ENCODE data around the gene EPS15.
"Not testable (repeated sequence)": the region's sequence is repeated elsewhere in the genome, so short reads cannot be mapped to it uniquely, and the experiment has no call there.

Gene EPS15

DNA sequence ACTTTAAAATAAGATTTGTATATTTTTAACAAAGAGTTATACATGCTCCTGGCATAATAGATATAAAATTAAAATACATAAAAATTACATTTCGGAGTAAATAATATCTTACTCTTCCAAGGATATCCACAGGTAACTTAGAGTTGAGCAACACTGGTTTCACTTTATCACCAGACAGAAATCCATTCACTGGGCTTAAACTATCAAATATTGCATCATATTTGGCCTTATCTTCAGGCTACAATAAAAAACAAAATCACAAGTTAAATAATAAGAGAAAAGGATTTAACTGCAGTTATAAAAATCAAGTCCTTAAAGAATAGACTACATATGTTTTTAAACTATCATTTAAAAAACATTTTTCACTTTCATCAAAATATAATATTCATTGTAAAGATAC is 55.5 kb downstream of the EPS15 start:
- DNase-seq = no peak

DNA sequence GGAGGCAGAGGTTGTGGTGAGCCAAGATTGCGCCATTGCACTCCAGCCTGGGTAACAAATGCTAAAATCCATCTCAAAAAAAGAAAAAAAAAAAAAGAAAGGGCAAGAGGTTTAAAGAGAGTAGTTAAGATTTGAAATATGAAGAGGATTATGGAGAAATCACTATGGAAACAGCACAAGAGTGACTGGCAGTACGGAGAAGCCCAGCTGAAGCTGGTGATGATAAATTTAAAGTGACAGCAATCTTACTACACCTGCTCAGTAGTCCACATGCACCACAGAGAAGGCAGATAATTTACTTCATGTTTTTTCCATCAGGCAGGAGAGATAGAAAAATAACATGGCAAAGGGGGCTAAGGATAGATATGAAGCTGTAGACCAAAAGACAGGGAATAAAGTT is 56.8 kb downstream of the EPS15 start:
- DNase-seq = not testable (repeated sequence)

GRCh38 chr1:51454554-51454953 is 64.5 kb downstream of the EPS15 start:
- DNase-seq = no peak

DNA sequence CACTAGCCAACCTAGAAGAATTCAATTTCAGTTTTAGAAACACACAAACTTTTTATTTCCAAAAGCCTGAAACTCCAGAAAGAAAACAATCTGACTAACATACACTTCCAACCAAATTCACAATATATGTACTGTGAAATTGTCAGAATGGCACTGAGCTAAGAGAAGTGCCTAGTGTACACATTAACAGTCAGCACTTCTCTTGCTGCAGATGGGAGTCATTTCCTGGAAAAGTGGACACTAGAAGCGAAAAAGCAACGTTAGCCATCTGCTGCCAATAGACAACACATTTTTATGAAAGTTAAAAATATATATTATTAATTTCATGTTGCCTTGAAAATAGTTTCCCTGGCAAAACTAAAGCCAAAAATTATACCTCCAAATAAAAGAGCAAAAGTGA is 66.1 kb downstream of the EPS15 start:
- no peak for DNase-seq

- DNase-seq = not testable (repeated sequence)
Observed at GRCh38 chr1:51448844-51449454, 70.1 kb downstream of the EPS15 start.

DNA sequence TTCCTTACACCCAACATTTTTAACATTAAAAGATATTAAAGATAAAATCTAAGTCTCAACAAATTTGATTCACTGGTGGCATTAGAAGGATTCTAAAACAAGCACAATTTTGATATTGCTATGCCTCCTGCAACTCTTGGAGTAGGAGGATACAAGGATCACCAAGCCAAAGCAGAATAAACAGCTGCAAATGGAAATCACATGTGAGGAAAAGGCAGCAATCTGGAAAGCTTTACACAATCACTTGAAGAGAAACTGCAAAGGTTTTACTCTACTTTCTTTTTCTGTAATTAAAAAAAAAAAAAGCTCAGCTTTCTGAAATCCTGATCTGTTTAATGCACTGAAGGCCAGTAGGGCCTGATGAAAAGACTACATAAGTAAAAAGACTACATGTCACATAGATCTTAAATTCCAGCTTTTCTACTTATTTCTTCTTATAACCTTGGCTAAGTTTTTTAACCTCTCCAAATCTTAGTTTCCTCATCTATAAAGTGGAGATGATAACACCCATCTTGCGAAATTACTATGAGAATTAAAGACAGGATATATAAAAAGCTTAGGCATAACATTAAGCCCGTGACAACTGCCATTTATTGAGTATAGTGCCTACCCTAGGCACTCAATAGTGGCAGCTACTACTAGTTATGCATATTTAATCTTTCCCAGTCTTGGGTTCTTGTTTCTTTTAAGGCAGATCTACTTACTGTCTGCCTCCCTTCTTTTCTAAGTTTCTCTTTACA is 73.5 kb downstream of the EPS15 start:
- no peak for DNase-seq

- DNase-seq = no peak
Observed at GRCh38 chr1:51444534-51445192, 74.4 kb downstream of the EPS15 start.

GRCh38 chr1:51444096-51444495 is 75.0 kb downstream of the EPS15 start:
- no peak for DNase-seq

DNA sequence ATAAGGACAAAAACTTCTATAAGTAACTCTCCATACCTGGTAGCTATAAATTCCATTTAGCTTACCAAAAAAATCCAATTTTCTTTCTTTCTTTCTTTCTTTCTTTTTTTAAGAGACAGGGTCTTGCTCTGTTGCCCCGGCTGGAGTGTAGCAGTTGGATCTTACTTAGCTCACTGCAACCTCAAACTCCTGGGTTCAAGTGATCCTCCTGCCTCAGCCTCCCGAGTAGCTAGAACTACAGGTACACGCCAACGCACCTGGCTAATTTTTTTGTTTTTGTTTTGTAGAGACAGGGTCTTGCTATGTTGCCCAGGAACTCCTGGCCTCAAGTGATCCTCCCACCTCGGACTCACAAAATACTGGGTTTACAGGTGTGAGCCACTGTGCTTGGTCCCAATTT is 75.5 kb downstream of the EPS15 start:
- DNase-seq = no peak

DNA sequence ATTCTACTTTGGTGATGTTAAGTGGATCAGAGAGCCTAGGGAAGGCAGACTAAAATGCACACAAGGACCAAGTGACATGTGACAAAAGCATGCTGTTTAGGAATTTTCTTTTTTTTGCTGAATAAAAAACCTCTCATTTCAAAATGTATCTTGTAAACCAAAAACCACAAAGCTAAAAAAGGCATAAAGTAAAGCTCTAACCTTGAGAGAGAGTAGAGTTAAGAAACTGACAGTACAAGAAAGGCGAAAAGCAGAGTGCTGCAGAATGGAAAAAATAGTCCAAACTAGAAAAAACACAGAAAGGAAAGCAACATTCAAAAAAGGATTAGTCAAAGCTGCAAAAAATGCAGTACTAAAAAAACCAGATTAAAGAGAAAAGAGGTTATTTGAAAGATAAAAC is 76.5 kb downstream of the EPS15 start:
- DNase-seq = no peak

- DNase-seq = no peak
Observed at GRCh38 chr1:51442198-51442597, 76.9 kb downstream of the EPS15 start.

DNA sequence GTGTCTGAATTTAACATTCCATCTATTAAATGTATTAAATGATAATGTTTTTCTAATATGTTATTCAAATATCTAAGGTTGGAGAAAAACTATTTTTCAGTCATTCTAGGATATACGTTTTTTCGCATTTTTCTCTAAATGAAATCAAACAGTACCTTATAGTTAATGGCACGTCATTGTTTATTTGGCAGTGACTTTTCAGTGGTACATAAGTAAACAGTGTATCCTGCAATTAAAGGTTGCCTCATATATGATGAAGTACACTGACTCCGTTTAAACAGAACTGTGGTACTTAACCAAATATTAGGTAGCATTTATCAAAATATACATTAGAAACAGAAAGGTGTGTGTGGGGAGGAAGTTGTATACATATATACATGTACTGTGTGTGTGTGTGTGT is 79.2 kb downstream of the EPS15 start:
- no peak for DNase-seq

- DNase-seq = no peak
Observed at GRCh38 chr1:51439053-51439452, 80.0 kb downstream of the EPS15 start.

DNA sequence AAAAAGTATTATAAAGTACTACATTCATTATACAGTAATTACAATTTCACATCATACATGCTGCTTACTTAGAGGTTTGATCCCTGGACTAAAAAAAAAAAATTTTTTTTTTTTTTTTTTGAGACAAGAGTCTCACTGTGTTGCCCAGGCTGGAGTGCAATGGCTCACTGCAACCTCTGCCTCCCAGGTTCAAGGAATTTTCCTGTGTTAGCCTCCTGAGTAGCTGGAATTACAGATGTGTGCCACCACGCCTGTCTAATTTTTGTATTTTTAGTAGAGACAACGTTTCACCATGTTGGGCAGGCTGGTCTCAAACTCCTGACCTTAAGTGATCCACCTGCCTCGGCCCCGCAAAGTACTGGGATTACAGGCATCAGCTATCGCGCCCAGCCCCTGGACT is 81.7 kb downstream of the EPS15 start:
- DNase-seq = not testable (repeated sequence)

- DNase-seq = no peak
Observed at GRCh38 chr1:51435878-51436277, 83.2 kb downstream of the EPS15 start.

- no peak for DNase-seq
Observed at GRCh38 chr1:51433972-51434510, 85.0 kb downstream of the EPS15 start.

GRCh38 chr1:51433269-51433971 is 85.6 kb downstream of the EPS15 start:
- DNase-seq = no peak

- DNase-seq = no peak
Observed at GRCh38 chr1:51432146-51432545, 86.9 kb downstream of the EPS15 start.

DNA sequence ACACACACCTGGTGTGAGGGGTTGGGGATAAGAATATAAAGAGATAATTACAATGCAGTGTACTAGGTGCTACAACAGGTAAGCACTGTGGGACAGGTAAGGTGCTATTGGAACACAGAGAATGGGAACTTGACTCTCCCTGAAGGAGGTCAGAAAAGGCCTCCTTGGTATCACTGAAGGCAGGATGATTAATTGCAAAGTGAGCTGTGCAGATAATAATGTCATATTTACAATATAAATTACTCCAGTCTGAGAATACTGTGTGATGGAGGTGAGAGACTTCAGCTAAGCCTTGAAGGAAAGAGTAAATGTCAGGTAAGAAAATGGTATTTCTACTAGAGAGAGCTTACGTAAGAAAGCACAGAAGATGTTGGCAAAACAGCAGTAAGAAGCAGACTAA is 91.6 kb downstream of the EPS15 start:
- no peak for DNase-seq

GRCh38 chr1:51425955-51426354 is 93.1 kb downstream of the EPS15 start:
- no peak for DNase-seq

GRCh38 chr1:51425273-51425672 is 93.8 kb downstream of the EPS15 start:
- no peak for DNase-seq

DNA sequence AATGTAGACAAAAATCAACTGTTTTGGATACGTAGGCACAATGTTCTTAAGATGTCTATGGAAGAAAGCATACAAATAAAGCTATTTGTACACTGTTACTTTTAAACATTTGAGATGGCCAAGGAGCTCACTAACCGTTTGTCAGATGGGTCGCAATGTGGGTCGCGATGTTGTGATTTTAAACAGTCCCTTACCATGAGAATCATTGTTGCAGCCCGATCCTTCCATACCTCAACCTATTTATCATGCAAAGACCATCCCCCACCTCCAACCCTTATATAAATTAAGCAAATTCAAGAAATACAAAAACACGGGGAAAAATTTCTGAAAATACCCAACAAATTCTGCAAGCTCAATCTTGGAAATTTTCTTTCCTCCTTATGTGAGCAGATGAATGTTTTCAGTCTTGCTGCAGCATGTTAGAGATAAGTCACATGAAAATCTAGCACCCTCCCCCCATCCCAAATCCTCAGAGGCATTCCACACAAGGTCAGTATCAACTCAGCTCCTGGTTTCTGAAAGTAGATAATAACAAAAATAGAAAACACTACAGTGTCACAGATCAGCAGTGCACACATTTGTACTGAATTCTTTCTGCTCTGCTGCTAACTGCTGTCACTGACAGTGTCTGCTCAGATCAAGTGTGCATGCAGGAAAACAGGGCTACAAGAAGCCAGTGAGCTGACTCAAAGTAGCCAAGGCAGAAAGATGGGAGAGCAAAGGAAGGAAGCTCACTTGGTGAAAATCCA is 95.8 kb downstream of the EPS15 start:
- DNase-seq = peak; percentile 49

Data from retina (tissue), 1 donor.